ENCODE measurements around the gene PRKCH. TPM values are rescaled to one million over a fixed set of nuclear protein-coding genes. Genes with fewer than 3 reads are reported as not detected.

Gene PRKCH
- polyA plus RNA-seq, 1 donor from 2014 or later, result 2.0 TPM

DNA sequence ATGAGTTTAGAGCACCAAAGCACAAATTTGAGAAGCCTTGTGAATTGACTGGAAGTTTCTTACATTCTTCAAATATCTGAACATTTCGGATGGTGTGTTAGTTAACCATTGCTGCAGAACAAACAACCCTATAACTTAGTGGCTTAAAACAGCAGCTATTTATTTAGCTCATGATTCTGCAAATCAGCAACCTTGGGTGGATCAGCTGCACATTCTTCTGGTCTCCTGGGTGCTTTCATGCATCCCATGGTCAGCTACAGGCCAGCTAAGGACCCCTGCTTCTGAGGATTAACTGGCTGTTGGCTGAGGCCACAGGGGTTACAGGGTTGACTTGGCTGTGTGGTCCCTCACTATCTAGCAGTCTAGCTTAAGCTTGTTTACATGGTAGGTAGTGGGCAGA lies 260.0 kb downstream of the PRKCH start:
- Histone ChIP-seq H3K9me2 (ENCODE audit: insufficient read depth, low read length) (no peaks in the 10 kb centered on the region), H3K4me2 (ENCODE audit: low read length) (no peak overlapping the region), H3K4me3 (ENCODE audit: low read length) (no peak overlapping the region), H2AFZ (ENCODE audit: low read depth, low read length) (no peak overlapping the region), H3K36me3 (ENCODE audit: insufficient read depth, low read length) (no peaks in the 10 kb centered on the region), H3K9me3 (ENCODE audit: low read length) (no peaks in the 10 kb centered on the region), H4K20me1 (ENCODE audit: insufficient read depth) (no peaks in the 10 kb centered on the region), H3F3A (ENCODE audit: insufficient read depth, low read length, poor library complexity, severe bottlenecking) (no peaks in the 10 kb centered on the region), H3K9ac (ENCODE audit: low read length) (no peak overlapping the region), H3K27ac (ENCODE audit: low read length) (no peak overlapping the region), H3K79me2 (replicated peaks; ENCODE audit: insufficient read depth, low read length) (no peaks in the 10 kb centered on the region), H3K27me3 (ENCODE audit: insufficient read depth, low read depth, low read length) (no peaks in the 10 kb centered on the region)
- TF ChIP-seq CTCF (IDR thresholded peaks at IDR 0.05; ENCODE audit: poor library complexity, severe bottlenecking) (no peak), POLR2AphosphoS5 (IDR thresholded peaks at IDR 0.05) (no peak), SMC3 (conservative IDR thresholded peaks at IDR 0.05; ENCODE audit: poor library complexity) (no peak), EP300 (conservative IDR thresholded peaks at IDR 0.05; ENCODE audit: poor library complexity, severe bottlenecking) (no peak)
- TF ChIP-seq, protein P1, sequence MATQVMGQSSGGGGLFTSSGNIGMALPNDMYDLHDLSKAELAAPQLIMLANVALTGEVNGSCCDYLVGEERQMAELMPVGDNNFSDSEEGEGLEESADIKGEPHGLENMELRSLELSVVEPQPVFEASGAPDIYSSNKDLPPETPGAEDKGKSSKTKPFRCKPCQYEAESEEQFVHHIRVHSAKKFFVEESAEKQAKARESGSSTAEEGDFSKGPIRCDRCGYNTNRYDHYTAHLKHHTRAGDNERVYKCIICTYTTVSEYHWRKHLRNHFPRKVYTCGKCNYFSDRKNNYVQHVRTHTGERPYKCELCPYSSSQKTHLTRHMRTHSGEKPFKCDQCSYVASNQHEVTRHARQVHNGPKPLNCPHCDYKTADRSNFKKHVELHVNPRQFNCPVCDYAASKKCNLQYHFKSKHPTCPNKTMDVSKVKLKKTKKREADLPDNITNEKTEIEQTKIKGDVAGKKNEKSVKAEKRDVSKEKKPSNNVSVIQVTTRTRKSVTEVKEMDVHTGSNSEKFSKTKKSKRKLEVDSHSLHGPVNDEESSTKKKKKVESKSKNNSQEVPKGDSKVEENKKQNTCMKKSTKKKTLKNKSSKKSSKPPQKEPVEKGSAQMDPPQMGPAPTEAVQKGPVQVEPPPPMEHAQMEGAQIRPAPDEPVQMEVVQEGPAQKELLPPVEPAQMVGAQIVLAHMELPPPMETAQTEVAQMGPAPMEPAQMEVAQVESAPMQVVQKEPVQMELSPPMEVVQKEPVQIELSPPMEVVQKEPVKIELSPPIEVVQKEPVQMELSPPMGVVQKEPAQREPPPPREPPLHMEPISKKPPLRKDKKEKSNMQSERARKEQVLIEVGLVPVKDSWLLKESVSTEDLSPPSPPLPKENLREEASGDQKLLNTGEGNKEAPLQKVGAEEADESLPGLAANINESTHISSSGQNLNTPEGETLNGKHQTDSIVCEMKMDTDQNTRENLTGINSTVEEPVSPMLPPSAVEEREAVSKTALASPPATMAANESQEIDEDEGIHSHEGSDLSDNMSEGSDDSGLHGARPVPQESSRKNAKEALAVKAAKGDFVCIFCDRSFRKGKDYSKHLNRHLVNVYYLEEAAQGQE (IDR thresholded peaks at IDR 0.05; ENCODE audit: borderline replicate concordance), result no peak

- Histone ChIP-seq H3K9ac (ENCODE audit: low read length) (no peak overlapping the region), H3F3A (ENCODE audit: insufficient read depth, low read length, poor library complexity, severe bottlenecking) (no peaks in the 10 kb centered on the region), H3K4me2 (ENCODE audit: low read length) (no peak overlapping the region), H3K27ac (ENCODE audit: low read length) (no peak overlapping the region), H3K36me3 (ENCODE audit: insufficient read depth, low read length) (no peaks in the 10 kb centered on the region), H3K4me3 (ENCODE audit: low read length) (no peak overlapping the region), H3K79me2 (replicated peaks; ENCODE audit: insufficient read depth, low read length) (no peaks in the 10 kb centered on the region), H4K20me1 (ENCODE audit: insufficient read depth) (no peaks in the 10 kb centered on the region), H2AFZ (ENCODE audit: low read depth, low read length) (no peak overlapping the region), H3K9me2 (ENCODE audit: insufficient read depth, low read length) (no peaks in the 10 kb centered on the region), H3K27me3 (ENCODE audit: insufficient read depth, low read depth, low read length) (no peaks in the 10 kb centered on the region), H3K9me3 (ENCODE audit: low read length) (no peaks in the 10 kb centered on the region)
- no peak for TF ChIP-seq RAD21 (conservative IDR thresholded peaks at IDR 0.05)
- no peak for TF ChIP-seq TAF1 (IDR thresholded peaks at IDR 0.05; ENCODE audit: low read depth)
- TF ChIP-seq, protein P1 (IDR thresholded peaks at IDR 0.05; ENCODE audit: borderline replicate concordance), result no peak
- TF ChIP-seq MXI1 (conservative IDR thresholded peaks at IDR 0.05; ENCODE audit: poor library complexity, severe bottlenecking), result no peak
- TF ChIP-seq EP300 (conservative IDR thresholded peaks at IDR 0.05; ENCODE audit: poor library complexity, severe bottlenecking), result no peak
These were observed 260.7 kb downstream of the PRKCH start for GRCh38 chr14:61581955-61582615.
